ENCODE data around the gene NRIP2.
A peak's percentile ranks its signal among the peaks of the same experiment; 100 is the strongest.
"Not testable (repeated sequence)": the region's sequence is repeated elsewhere in the genome, so short reads cannot be mapped to it uniquely, and the experiment has no call there.

NRIP2 gene, protein sequence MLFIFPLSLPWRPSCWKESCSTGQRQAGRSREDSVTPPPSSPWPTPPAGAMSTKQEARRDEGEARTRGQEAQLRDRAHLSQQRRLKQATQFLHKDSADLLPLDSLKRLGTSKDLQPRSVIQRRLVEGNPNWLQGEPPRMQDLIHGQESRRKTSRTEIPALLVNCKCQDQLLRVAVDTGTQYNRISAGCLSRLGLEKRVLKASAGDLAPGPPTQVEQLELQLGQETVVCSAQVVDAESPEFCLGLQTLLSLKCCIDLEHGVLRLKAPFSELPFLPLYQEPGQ

DNA sequence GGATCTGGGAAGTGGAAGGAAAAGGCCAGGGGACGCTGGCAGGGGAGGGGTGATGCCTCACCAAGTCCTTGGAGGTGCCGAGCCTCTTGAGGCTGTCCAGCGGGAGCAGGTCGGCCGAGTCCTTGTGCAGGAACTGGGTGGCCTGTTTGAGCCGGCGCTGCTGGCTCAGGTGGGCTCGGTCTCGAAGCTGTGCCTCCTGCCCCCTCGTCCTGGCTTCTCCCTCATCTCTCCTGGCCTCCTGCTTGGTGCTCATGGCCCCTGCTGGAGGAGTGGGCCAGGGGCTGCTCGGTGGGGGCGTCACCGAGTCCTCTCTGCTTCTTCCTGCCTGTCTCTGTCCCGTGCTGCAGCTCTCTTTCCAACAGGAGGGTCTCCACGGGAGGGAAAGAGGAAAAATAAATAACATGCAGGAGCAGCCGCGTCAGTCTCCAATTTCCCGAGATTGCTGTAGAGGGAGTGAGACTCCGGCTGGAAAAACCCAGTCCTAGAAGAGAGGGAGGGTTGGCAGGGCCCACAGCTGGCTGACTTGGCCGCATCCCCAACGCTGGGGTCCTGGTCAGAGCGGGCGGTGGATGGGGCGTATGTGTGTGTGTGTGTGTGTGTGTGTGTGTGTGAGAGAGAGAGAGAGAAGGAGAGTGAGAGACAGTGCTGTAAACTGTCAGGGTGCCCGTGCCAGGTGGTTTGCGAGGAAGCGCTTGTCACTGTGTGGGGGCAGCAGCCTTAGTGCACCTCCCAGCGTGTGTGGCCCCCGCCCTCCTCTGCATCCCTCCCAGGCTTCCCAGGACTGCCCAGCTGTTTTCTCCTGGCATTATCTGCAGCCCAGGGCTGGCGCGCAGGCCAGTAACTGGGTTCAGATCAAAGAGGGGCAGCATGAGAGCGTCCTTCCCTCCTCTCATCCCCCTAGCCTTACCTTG, at the start of gene NRIP2:
NRIP2 (minus strand) TSS at position 455 of the 911 bp plus-strand sequence; CDS start at position 403, 52 bp downstream.
- DNase-seq: peak; percentile 50

DNA sequence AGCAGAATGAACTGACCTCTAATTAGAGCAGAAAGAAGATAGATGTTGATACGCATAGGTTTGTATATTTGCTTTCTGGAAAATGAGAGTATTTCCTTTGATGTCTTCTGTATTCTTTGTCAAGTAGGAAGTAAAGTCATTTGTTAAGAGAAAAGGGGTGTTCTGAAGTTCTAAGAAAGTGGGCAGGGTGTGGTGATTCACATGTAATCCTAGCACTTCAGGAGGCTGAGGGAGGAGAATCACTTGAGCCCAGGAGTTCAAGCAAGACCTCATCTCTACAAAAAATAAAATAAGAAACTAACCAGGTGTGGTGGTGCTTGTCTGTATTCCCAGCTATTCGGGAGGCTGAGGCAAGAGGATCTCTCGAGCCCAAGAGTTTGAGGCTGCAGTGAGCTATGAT, 45.0 kb upstream of the NRIP2 start:
- DNase-seq: no peak

DNA sequence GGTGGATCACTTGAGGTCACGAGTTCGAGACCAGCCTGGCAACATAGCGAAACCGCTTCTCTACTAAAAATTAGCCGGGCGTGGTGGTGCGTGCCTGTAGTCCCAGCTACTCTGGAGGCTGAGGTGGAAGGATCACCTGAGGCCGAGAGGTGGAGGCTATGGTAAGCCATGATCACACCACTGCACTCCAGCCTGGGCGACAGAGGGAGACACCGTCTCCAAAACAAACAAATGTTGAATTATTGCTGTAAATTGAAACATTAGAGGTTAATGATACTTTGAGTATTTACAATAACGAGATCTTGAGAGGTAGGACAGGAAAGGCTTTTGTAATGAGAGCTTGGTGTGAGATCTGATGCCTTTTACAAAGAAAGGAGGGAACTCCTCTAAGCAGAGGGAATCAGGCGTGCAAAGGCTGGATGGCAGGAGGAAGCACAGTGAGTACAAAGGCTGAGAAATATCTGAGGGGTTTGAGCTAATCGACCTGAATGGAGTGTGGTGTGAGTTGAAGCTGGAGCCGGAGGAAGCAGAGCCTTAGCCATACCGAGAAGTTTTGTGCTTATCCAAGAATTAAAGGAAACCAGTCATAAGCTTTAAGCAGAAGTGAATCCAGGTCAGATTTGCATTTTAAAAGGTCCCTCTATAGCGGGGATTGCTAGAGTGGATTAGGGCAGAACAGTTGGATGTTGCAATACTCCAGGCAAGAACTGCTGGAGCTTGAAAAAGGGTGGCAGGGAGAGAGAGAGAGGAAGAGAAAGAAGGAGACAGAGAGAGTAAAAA, 43.3 kb upstream of the NRIP2 start:
- DNase-seq: peak; percentile 87

DNA sequence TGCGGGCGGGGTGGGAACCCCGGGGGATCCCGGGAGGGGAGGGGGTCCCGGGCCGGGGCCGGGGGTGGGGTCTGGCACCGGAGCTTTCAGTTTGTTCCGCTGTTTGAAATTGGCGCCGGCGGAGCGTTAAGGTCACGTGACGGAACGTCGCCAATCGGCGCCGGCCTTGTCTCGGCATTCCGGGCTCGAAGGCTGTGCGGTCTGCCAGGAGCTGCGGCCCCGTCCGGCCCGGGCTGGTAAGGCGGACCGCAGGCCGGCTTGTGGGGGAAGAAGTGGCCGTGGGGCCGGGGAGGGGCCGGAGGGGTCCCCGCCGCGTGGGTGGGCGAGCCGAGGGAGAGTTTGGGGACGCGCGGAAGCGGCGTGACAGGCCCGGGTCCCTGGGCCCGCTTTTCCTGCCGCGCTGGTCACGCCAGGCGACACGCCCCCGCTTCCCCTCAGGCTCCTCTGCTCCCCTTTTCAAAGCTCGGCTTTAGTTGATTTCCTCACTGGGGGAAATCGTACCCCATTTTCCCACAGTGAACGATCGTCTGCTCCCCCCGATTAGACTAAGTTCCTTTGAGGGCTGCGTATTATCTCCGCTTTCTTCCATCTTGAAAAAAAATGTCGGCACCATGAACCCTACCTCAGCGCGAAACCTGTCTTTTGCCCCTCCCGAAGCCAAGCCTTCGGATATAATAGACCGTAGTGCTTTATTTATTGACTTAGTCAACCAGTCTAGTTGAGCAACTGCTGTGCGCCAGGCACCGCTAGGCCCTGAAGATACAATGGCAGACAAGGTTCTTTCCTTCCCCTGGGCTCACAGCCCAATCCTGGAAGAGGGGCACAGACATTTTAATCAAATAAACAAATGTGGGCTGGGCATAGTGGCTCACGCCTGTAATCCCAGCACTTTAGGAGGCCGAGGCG, 42.5 kb upstream of the NRIP2 start, which contains the start of the genes FOXM1 and RHNO1:
FOXM1 (minus strand) TSS at position 128 of the 906 bp plus-strand sequence. CDS start 2,696 bp downstream, outside the sequence.
RHNO1 (plus strand) TSS at position 177 of the 906 bp plus-strand sequence. CDS start 8,144 bp downstream, outside the sequence.
- DNase-seq: peak; percentile 98

DNA sequence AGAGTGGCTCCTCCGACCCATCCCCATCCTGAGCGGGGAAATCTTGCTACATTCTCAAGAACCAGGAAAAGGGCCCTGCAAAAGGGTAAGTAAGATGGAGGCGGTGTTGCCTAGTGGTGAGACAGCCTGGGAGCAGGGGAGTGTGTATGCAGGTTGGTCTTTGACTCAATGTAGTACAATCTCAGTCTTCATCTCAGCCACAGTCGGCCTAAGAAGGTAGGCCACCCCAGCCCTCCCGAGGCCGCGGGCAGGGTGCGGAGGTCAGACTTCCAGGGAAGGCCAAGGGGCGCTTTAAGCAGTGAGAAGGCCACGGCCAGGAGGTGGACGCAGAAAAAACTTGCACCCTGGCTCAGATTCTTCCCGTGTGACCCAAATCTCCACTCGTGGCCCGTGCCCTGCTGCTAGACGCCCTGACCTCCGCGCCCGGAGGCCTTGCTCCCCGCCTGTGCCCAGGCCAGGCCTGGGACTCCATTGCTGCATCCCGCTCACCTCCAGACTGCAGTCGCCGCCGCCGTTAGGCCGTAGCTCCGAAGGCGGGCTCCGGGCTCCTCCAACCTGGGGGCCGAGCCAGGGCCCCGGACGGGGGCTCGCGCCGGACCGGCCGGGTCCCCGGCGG, 41.7 kb upstream of the NRIP2 start:
- DNase-seq: peak; percentile 93

DNA sequence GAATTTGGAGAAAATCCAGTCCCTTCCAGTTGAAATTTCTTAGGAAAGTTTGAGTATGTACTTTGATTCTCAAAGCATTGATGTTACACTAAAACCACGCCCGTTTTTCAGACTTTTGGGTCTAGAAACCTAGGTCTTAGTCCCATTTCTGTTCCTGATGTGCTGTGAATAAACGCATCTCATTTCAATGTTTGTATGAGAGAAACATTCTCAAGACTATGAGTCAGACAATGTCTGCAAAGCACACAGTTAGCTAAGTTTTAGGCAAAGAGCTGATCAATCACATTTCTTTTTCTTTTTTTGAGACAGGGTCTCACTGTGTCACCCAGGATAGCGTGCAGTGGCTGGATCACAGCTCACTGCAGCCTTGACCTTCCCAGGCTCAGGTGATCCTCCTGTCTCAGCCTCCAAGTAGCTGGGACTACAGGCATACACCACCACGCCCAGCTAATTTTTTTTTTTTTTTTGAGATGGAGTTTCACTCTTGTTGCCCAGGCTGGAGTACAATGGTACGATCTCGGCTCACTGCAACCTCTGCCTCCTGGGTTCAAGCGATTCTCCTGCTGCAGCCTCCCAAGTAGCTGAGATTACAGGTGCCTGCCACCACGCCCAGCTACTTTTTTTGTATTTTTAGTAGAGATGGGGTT, 34.3 kb upstream of the NRIP2 start:
- not testable (repeated sequence) for DNase-seq

DNA sequence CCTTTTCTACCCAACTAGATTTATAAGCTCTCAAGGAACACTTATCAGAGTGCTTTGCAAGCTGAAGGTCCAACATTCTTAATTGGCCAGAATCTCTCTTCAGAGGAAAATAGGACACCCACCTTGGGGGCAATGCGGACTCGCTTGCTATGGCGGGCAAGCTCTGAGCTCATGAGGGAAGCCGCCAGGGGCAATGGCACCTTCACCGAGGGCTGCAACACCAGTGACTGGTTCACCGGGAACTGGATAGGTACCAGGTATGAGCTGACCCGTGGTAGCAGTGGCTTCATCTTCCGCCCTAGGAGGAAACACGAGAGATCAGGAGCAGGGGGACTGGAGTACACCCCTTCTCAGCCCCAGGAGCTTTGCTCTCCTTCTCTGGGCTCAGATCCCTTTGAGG, 29.4 kb upstream of the NRIP2 start:
- DNase-seq: no peak

DNA sequence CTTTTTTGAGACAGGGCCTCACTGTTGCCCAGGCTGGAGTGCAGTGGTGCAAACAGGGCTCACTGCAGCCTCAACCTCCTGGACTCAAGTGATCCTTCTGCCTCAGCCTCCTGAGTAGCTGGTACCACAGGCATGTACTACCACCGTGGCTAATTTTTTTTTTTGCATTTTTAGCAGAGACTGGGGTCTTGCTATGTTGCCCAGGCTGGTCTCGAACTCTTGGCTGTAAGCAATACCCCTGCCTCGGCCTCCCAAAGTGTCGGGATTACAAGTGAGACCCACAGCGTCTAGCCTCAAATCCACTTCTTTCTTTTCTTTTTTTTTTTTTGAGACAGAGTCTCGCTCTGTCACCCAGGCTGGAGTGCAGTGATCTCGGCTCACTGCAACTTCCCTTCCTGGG, 28.6 kb upstream of the NRIP2 start:
- not testable (repeated sequence) for DNase-seq

DNA sequence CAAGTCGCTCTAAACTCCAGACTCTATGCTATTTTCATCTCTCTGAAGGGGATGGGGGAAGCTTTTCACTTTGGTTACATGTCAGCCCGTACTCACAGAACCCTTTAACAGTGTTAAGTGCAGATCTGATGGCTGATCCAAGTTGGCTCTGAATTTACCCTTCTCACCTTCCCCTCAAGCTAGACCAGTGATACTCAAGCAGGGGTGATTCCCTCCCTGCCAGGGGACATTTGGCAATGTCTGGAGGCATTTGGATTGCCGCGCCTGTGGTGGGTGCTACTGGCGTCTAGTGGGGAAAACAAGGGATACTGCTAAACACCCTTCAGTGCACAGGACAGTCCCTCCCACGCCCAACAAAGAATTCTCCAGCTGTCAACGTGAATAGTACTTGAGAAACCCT, 28.0 kb upstream of the NRIP2 start:
- DNase-seq: no peak

DNA sequence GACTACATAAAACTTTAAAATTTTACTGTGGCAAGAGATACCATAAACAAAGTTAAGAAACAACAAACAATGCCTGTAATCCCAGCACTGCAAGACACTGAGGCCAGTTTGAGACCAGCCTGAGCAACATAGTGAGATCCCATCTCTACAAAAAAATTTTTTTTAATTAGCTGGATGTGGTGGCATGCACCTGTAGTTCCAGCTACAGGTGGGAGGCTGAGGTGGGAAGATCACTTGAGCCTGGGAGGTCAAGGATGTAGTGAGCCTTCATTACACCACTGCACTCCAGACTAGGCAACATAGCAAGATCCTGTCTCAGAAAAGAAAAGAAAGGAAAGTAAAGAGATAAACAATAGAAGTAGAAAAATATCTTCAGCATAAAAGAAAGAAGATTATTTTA, 25.3 kb upstream of the NRIP2 start:
- DNase-seq: no peak

DNA sequence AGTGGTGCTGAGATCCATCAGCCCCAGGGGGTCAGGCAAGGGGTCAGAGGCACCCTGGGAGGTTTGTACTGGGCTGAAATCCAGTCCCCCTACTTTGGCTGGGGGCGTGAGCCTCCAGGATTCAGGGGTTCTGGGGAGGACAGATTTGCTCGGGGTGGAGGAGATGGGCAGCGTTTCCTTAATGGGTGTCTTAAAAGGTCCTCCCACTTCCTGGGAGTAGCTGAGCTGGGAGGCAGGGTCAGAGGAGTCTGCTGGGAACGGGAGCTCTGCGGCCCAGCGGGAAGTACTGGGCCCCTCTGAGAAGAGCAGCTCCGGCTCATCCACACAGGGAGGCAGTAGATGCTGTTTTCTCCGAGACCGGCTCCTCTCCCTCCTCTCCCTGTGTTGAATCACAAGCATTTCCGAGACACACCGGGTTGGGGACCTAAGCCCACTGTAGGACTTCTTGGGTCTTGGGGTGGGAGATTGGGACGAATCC, 24.1 kb upstream of the NRIP2 start:
- no peak for DNase-seq

DNA sequence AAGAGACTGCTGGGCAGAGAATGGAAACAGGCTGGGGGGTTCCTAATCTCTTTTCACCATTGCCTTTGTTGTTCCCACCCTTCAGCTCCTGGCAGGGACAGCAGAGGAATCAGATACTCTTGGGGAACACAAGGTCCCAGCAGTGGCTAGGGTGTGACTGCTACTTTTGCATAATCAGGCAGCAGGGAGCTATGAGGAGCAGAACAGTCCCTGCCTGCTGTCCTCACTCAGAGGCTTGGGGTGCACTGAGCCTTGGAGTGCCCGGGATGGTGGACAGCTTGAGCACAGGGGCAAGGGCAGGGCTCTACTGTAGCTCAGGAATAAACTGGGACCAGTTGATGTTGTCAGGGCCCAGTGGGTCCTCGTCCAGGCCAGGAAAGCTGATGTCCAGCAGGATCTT, 23.5 kb upstream of the NRIP2 start:
- no peak for DNase-seq

DNA sequence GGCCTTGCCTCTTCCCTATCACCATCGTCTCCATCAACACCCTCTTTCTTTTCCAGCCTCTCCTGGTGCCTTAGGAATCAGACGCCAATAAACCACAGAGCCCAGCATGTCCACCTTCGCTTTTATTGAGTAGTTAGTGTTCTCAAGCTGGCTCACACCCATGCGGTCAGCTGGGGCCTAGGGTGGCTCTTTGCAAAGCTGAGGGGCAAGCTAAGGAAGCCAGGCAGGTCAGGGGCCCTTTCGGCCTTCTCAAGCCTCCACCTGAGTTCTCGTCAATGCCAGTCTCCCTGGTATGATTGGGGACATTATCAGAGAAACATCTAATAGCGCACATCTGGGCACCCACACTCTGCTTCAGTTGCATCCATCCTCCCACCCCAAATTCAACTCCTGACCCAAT, 22.7 kb upstream of the NRIP2 start:
- DNase-seq: no peak

DNA sequence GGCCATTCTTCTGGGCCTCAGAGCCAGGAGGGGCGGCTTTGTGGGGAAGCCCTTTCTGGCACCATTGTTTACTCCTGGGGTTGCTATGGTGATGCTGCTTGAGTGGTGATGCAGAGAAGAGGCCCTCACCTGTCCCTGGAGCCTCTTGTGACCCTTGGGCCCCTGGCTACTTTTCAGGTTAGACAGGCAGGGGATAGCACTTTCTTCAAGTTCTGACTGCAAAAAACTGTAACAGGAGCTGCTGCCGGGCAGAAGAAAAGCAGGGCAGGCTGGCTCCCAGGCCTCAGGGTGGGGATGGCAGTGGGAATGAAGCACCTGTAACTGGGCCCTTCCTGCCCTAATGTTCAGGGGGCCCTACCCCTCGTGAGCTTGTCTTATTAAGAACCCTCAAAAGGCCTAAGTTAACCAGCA, 22.2 kb upstream of the NRIP2 start, which contains the start of gene TEX52:
TEX52 (minus strand) TSS at position 19 of the 411 bp plus-strand sequence; CDS start at position 6, 13 bp downstream.
- DNase-seq: peak; percentile 99

DNA sequence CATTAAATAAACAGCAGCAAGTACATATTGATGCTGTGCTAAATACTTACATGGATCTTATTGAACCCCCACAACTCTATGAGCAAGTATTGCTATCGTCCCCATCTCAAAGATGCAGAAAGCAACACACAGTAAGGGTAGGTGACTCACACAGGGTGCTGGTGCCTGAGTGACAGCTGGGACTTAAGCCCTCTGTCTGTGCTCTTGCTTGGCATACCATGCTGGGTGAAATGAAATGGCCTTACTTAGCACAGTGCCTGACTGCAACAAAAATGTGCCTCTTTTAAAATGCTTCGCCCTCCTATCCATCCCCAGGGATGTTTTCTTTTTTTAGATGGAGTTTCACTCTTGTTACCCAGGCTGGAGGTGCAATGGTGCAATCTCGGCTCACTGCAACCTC, 21.2 kb upstream of the NRIP2 start:
- peak; percentile 89 for DNase-seq

DNA sequence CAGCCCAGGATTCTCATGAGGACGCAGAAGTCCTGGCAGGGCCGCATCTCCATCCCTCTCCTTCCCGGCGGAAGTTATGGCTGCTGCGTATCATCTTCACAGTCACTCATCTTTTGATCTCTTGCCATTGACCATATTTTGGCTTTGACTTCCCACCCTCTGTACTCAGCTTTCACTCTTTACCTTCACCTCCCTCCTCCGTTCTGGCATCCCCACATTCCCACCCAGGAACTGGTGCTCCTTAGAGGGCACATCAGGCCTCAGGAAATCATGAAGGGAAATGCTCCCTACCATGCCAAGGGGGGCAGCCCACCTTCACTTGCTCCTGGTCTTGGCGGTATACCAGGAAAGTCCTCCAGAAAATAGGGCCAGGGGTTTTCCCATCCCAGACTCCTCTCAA, 20.7 kb upstream of the NRIP2 start:
- DNase-seq: no peak

DNA sequence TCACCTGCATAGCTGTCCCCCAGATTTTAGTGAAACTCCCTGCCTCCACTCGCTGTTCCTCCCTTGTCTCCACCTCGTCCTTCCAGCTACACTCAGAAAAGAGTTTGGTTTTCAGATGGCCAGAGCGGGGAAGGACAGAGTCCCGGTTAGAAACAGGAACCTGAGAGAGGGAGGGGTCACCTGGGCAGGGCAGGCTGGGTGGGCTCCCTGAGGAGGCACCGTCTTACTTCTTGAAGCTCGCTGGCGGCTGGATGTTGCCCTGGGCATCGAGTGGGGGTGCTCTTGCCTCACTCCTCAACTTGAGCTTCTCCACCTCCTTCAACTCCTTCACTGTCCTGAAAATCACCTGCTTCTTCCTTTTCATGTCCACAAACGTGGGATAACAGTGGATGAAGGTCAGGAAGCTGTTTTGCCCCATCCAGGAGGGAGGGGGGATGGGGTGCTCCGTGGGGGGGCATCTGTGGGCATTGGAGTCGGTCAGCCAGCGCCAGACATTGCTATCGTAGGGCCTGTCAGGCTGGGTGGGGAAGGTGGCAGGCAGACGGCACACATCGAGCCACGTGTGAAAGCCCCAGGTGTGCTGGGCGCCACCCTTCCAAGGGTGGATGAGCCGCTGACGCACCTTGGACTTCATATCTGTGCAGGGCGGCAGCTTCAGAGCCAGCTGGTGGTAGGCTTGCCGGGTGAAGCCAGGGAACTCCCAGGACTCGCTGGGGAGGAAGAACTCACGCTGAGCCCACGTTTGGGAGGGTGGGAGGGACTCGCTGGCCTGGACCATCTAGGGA, 20.0 kb upstream of the NRIP2 start:
- DNase-seq: peak; percentile 88

DNA sequence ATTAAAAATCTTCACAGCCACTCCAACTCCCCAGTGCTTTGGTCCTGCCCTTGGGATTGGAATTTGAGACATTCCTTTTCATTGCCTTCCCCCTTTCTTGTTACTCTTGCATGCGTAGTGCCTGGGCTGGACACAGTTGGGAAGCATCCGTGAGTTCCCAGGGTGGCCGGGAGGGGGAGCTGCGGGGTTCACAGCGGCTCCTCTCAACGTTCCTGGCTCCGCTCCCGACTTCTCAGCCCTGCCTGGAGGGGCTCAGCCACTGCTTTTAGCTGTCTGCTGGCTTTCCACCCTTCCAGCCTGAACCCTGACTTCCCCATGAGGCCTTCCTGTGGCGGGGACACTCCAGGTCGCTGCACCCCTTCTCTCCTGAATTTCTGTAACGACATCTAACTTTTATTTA, 18.8 kb upstream of the NRIP2 start:
- DNase-seq: peak; percentile 94

DNA sequence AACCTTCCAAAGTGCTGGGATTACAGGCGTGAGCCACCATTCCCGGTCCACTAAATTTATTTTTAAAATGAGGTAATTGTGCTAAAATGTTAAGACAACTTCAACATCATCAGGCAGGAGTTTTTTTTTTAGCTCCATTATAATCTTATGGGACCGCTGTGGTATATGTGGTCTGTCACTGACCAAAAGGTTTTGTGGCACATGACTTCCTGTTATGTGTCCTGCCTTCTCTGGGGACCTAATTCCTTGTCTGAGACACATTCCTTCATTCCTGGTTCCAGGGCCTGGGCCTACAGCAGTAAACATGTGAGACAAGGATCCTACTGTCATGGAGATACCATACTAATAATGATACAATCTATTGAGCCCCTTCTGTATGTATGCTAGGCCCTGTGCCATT, 17.1 kb upstream of the NRIP2 start:
- DNase-seq: no peak

DNA sequence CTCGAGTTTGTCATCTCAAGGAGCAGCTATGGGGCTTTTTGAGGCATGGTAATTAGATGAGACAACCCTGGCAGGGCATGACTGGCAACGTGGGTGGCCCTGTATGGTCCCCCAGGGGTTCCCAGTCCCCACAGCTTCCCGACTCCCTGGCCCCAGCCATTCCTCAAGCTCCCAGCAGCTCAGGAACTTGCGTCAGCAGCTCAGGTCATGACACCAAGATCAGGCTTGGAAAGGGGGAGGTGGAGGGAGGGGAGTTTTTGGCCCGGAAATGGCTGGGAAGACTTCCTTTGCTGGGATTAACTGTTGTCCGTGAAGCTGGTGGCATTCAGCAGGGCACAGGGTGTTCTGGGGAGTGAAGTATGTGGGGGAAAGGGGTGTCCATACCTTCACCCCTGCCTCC, 10.4 kb upstream of the NRIP2 start:
- no peak for DNase-seq

Data from DMS53 (cell line).